HG03060 (cell line): ENCODE measurements around the gene TMEM98.
"Not testable (repeated sequence)": the region's sequence is repeated elsewhere in the genome, so short reads cannot be mapped to it uniquely, and the experiment has no call there.

Source experiments
- ATAC-seq: cut with Tn5 transposase; IDR thresholded peaks from one replicate; pipeline ENCODE4 v1.9.1; 2021; ENCODE audit warnings: low read depth, moderate number of reproducible peaks; ENCODE audit not compliant: unreplicated experiment

TMEM98 gene, protein sequence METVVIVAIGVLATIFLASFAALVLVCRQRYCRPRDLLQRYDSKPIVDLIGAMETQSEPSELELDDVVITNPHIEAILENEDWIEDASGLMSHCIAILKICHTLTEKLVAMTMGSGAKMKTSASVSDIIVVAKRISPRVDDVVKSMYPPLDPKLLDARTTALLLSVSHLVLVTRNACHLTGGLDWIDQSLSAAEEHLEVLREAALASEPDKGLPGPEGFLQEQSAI

DNA sequence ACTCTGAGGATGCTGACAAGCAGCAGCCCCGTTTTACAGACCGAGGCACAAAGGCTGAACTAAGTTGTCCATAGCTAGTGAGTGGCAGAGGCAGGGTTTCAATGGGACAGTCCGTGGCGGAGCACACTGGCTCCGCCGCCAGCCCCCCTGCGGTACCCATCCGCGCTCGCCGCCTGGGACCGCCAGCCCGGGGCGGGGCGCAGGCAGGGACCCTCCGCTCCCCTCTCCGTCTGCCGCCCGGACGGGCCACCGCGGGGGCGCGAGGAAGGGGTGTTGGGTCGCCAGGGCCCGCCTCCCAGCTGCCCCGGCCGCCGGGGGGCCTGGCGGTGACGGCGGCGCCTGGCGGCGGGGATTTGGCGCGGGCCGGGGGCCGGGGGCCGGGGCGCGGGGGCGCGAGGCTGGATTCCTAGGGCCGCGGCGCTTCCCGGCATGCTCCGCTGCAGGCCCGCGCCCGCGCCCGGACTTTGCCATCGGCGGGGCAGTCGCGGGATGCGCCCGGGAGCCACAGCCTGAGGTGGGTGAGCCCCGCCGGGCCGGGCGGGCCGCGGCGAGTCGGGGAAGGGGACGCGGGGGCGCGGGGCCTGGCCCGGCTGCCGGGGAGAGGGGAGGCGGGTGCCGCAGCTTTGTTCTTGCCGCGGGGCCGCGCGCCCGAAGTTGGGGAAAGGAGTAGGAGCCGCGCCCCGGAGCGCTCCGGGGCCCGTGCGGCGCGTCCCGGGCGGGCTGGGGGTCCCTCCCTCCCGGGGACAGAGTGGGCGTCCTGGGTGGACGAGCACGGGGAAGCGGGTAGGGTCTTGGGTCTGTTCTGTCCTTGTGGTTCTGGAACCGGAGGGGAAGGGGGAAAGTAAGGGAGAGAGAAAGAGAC is at the start of gene TMEM98:
Gene TMEM98 (plus strand): TSS at position 430 of the 862 bp plus-strand sequence. CDS start 3,376 bp downstream, outside the sequence.
- no peak for ATAC-seq

DNA sequence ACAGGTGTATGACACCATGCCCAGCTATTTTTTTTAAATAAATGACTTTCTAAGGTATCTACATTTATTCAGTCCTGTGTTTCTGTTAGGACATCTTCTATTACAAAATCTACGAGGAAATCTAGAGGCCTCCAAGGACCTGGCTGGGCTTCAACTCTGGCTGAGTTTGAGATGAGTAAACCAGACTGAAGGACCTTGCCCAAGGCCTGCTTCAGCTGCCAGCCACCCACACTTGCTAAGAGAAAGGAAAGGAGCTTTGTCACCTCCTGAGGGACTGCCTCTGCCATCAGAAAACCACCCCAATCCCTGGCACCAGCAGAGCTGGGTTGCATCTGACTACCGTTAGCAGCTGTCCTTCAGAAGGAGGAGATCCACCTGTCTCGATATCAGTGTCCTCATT is 49.7 kb upstream of the TMEM98 start:
- ATAC-seq, result no peak

DNA sequence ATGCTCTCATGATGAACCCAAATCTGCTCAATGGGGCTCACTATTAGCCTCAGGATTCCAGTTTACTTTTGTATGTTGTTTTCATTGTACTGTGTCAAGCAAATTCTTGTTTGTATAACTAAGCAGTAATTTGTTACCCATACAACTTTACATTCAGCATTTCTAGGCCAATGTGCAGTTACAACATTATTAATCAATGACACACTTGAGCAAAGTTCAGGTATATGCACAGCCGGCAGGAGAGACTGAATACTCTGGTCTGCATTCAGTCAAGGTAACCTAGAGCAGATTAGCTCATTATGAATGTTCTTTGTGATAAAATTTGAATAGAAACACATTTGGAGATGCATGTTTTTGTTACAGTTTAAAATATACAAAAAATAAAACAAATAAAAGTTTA is 48.8 kb upstream of the TMEM98 start:
- no peak for ATAC-seq

DNA sequence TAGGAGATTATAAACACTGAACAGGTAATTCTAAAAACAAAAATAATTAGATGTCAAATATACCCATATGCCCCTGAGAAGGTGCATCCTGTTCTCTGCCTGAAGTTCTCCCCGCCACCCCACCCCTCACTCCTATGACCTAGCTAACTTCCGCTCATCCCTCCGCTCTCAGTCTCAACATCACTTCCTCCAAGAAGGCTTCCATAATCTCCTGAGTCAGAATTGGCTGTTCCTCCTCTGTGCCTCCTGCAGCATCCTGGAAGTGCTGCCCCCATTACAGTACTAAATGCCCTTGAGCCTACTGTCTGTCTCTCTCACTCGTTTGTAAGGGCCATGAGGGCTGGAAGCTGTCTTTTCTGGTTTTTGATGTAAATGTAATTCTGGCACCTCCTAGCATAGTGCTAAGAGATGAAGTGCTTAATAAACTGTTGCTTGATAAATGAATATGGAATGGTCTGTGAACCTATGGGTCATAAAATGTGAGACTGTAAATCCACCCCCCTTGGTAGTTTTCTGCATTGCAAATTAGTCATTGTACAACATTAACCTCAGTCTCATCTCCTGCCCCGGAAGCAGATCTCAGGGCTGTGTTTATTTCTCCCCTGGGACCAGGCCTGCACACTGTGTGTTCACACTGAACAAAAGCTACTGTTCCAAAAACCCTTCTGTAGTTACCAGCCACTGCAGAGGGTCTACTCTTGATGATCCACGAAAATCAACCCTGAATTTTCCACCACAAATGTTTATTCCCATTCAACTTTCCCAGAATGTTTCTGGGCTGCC is 47.1 kb upstream of the TMEM98 start:
- ATAC-seq, result no peak

DNA sequence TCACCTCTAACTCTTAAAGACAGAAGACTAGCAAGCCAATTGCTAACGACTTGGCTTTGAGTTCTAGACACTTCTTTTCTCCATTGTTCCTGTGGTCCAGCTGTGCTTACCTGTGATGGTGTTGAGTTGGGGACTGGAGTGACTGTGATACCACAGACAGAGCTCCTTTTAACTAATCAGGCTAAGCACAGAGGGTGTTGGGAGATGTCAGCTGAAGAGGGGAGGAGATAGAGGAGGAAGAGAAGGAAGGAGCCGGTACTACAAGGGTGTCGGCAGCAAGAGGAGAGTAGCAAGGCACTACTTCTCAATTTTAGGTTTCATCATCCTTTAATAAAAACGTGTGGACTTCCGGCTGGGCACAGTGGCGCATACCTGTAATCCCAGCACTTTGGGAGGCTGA is 45.9 kb upstream of the TMEM98 start:
- no peak for ATAC-seq

DNA sequence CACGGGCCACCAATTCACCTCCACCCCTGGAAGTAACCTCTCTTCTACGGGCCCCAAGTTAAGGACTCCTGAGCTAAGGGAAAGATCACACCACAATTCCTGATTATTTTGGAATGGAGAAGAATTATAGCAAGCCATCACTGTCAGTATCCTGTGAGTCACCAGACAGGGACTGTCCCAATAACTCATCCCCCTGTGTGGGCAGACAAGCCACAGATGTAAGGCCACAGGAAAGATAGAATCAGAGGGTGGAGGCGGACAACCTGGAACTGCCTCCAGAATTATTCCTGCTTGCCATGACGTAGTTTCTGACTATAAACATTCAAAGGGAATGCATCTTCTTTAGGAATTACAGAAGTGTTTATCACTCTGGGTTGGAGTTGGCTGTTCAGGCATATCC is 45.2 kb upstream of the TMEM98 start:
- no peak for ATAC-seq

DNA sequence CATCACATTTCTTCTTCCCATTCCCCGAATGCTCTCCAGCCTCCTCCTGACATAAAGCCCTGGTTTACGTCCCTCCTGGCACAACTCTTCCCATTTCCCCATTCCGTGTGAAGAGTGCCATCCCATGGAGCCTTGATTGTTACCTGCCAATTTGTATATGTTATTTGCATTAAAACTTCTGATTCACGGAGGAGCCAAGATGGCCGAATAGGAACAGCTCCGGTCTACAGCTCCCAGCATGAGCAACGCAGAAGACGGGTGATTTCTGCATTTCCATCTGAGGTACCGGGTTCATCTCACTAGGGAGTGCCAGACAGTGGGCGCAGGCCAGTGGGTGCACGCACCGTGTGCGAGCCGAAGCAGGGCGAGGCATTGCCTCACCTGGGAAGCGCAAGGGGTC is 41.0 kb upstream of the TMEM98 start:
- ATAC-seq, result not testable (repeated sequence)

DNA sequence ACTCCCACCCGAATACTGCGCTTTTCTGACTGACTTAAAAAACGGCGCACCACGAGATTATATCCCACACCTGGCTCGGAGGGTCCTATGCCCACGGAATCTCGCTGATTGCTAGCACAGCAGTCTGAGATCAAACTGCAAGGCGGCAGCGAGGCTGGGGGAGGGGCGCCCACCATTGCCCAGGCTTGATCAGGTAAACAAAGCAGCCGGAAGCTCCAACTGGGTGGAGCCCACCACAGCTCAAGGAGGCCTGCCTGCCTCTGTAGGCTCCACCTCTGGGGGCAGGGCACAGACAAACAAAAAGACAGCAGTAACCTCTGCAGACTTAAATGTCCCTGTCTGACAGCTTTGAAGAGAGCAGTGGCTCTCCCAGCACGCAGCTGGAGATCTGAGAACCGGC is 40.5 kb upstream of the TMEM98 start:
- not testable (repeated sequence) for ATAC-seq

DNA sequence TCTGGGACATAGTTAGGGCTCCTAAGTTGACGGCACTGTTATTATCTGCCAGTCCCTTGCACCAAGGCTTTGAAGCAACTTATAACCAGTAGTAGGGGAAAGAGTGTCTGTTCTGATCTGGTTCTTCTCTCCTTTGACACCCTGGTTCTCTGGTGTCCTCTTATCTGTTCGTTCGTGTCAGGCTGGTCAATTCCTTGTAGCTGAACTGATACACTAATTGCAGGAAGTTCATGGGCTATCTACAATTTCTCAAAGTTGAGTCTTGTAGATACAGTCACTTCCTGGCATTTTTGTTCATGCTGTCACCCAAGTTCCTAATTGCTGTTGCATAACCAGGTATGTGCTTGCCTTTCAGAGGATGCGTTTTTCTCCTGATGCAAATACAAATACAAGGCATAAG is 33.7 kb upstream of the TMEM98 start:
- no peak for ATAC-seq

DNA sequence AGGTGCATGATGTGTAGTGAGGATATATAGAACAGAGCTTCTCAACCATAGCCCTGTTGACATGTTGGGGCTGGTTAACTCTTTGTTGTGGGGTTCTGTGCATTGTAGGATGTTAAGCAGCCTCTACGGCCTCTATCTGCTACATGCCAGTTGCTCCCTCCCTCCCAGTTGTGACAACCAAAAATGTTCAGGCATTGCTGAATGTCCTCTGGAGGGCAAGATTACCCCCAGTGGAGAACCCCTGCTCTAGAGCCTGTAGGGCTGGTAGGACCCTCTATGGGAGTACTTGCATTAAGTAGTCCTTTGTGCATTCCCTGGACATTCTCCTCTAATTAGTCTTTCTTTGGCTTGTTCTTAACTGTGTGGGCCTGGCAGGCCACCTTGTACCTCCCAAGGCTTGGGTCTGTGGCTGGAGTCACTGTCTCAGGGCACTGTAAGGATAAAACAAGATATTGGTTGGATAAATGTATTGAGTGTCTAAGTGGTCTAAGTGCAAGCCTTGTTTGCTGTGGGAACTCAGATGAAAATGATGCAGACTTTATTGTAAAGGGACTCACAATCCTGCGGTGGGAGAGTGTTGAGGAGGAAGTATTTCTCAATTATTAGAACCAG is 31.2 kb upstream of the TMEM98 start:
- no peak for ATAC-seq

DNA sequence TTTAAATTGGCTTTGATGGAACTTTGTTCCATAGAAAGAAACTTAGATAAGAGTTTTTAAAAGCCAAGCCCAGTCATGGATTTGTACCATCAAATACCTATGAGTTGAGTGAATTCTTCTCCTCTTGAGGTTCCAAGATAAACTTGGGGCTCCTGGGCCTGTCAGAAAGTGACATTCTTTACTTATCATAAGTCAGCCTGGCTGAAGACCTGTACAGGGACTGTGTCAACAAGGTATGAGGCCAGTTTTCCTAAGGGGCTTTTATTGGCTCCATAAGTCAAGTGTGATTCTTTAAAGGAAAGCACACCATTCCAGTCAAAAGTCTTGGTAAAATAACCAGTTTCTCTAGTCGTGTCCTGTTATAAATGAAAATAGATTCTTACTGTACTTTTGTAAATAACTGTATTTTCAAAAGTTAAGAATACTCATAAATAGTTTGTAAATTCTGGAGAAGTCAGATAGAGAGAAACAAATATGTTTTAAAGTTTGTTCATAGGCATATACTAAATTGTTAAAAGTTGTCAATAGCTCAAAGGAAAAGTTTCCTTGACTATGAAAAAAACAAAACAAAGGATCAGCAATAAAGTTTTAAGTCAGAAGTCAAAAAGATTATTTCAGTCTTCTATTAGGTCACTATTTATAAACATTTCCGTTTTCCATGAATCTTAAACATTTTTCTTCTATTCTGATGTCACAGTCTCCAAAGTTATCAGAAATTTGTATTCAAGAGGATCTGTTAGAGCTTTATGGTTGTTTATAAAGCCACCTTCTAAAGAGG is 28.5 kb upstream of the TMEM98 start:
- ATAC-seq, result no peak

DNA sequence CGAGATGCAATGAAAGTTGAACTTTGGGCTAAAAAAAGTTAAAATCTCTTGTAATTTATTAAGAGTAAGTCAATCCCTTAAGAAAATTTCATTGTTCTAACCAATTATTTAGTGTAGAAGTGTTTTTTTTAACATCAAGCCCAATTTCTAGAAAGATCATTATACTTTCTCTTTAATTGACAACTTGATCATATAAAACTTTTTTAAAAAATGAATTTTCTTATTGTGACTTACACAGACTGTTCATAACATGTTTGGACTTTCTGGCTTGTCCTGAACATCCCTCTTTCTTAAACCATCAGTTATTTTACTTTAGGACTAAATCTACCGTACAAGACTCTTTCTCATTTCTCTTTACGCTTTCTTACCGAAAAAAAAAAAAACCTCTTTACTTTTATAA is 26.2 kb upstream of the TMEM98 start:
- ATAC-seq, result no peak

DNA sequence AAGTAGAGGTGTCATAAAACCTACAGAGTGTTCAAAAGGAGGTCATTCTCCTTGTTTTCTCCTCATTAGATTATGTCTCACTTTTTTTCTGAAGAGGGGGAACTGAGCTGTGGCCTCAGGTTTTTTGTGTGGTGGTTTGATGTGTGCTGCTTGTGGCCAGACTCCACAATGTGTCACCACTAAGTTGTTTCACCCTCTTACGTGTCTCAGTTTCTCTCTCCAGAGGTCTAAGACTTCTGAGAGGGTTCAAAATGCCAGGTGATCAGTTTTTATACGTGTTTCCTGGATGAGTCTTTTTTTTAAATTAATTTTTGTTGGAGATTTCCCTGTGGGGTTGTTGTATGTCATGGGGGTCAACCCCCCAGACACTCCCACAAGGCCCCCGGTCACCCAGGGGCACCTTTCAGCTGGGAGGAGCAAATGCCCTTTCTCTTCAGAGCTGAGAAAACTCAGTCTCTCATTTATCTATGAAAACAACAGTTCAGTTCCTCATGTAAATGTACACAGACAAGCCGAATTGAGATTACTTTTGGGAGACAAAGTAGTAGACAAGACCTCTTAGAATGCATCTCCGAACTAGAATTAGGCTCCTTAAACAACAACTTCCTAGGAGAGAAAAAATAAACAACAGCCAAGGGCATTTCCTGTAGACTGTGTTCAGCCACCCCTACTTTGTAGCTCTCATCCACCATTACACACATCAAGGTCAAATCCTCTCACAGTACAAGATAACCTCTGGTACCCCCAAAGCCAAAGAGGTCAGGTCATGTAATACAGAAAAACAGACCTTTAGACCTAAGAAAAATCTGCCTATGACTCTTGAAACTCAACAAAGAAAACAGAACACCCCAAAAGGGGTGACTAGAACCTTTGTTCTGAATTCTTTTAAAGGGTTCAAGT is 23.9 kb upstream of the TMEM98 start:
- no peak for ATAC-seq

DNA sequence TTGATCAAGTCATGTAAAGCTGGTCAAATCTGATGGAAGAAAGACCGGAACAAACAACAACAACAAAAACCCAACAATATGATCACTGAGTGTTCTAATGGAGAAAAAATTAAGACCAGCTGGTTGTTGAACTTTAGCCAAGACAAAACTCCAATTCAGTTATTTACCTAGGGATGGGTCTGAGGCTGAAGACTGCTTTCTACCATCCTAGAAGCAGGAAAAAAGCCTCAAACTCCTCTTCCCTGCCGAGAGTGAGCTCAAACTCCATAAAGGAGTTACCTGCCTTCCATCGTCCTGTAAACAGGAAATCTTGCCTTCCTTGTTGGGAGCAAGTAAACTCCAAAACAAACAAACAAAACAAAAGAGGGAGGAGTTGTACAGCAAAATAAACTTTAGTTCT is 23.1 kb upstream of the TMEM98 start:
- no peak for ATAC-seq

DNA sequence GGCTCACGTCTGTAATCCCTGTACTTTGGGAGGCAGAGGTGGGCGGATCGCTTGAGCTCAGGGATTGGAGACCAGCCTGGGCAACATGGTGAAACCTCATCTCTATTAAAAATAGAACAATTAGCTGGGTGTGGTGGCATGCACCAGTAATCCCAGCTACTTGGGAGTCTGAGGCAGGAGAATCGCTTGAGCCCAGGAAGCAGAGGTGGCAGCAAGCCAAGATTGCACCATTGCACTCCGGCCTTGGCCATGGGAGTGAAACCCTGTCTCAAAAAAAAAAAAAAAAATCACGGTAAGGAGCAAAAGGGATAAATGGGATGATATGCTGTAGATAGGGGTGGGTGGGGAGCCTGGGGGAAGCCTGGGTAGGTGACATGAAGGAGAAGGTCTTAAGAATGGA is 20.4 kb upstream of the TMEM98 start:
- ATAC-seq, result no peak

DNA sequence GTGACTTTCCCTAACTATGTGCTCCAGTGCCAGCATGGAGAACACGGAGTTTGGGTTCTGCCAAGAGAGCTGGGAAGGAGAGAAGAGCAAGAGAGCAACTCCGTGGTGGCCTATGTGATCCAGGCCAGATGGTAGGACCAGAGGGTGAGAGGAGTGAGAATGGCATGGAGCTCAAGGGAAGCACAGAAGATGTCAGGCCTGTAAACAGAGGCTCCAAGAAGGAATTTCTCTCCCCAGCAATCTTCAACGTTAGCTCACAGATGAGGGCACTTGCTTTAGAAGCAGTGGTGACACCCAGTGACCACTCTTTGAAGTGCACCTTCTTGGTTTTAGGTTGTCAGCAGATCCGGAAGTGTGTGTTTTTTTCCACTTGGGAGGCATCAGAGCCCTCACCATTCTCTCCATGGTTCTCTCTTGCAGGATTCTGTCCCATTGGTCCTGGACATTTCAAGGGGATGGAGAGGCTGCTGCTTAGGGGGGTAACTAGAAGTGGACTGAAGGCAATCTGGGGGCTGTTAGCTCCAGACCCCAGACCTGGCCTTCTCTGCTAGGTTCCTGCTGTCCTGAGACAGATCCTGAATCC is 18.1 kb upstream of the TMEM98 start:
- no peak for ATAC-seq

DNA sequence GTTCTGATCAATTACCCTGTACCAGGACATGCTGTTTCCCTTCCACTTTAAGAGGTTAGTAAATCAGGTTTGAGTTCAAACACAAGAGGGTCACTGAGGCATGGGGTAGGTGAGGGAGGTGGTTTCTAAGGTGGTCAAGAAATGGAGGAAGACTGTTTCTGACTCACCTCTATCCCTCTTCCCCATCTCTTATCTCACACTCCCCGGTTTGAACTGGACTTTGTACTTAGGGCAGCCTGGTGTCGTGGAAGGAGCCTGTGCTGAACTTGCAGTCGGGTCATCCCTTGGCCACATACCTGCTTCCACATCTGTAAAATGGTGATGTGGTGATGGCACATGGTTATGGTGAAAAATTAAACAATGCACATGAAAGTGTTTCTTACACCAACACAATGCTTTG is 17.2 kb upstream of the TMEM98 start:
- no peak for ATAC-seq

DNA sequence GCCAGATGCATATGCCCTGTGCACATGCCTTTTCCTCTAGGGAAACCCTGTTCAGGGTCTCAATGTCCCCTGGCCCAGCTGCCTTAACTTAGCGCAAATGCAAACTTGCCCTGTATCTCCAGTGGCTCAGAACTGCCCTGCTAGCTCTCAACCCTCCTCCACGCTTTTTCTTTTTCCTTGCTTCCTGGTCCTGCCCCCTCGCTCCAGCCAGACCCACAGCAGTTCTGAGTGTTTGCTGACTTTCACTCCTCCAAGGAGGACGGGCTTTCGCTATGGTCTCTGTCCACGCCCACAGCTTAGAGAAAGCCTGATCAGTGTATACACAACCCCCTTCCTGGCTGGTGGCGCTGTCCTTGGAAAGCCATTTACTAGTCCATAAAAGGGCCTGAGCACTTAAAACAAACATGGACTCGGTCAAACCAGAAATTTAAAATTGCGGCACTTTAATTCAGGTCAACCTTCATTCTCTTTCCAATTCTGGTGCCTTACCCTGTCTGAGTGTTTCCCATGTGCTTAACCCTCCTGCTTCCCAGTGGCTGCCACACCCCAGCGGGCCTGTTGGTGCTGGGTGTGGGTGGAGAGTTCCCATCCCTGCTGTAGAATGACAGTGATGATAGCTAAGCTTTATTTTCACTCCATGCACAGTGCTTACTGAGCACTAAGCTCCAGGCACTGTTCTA is 15.6 kb upstream of the TMEM98 start:
- no peak for ATAC-seq
